ENCODE results near the gene CDK19. TPM values are rescaled to one million over a fixed set of nuclear protein-coding genes. Genes with fewer than 3 reads are reported as not detected.

Gene CDK19
- polyA plus RNA-seq, 1 donor (not counting 4 experiments of a cell fraction or from before 2014, with no cell fraction given), result 6.4 TPM

GRCh38 chr6:110621061-110621460 lies 194.2 kb downstream of the CDK19 start:
- Histone ChIP-seq H3K27me3 (ENCODE audit: control insufficient read depth, extremely low read depth, insufficient read depth, low read length) (no peaks in the 10 kb centered on the region), H3K4me1 (ENCODE audit: control insufficient read depth, extremely low read depth, insufficient read depth, low read length) (peaks cover 11% of the 10 kb centered on the region), H3K9me1 (ENCODE audit: control insufficient read depth, extremely low read depth, insufficient read depth, low read length) (no peaks in the 10 kb centered on the region), H3K4me3 (ENCODE audit: control insufficient read depth in 2 of 3, extremely low read depth in 1 of 3, insufficient read depth in 2 of 3, low read depth in 1 of 3, low read length in 3 of 3) (no peak overlapping the region), H3K36me3 (ENCODE audit: control insufficient read depth in 2 of 2, extremely low read depth in 1 of 2, insufficient read depth in 2 of 2, low read length in 2 of 2) (no peaks in the 10 kb centered on the region), H3K9me3 (ENCODE audit: control insufficient read depth, low read depth, low read length) (no peaks in the 10 kb centered on the region), H3K27ac (ENCODE audit: control insufficient read depth, insufficient read depth, low read length) (no peak overlapping the region), H2AFZ (ENCODE audit: control insufficient read depth, low read length) (no peak overlapping the region), H3K9ac (ENCODE audit: control insufficient read depth, extremely low read depth, insufficient read depth, low read length) (no peak overlapping the region), H3K4me2 (ENCODE audit: control insufficient read depth, extremely low read depth, insufficient read depth, low read depth, low read length) (no peak overlapping the region), H3K79me2 (ENCODE audit: control insufficient read depth, insufficient read depth, low read length) (no peaks in the 10 kb centered on the region), H4K20me1 (ENCODE audit: control insufficient read depth, extremely low read depth, insufficient read depth, low read length) (no peaks in the 10 kb centered on the region)
- DNase-seq (ENCODE audit: low read depth, low spot score), result no peak
- dilution Hi-C loops (cut with MboI; ENCODE audit: extremely low pct_ligation_motif_present, low sequenced_read_pairs), result no loop called here
- FAIRE-seq, result no peak
- TF ChIP-seq CTCF (optimal IDR thresholded peaks at IDR 0.05 in 1 of 3, IDR thresholded peaks at IDR 0.05 in 1 of 3, conservative IDR thresholded peaks at IDR 0.05 in 1 of 3; ENCODE audit: extremely low read depth in 1 of 3, insufficient read depth in 2 of 3, low read length in 3 of 3), result no peak

- Histone ChIP-seq H3K36me3 (ENCODE audit: control insufficient read depth in 2 of 2, extremely low read depth in 1 of 2, insufficient read depth in 2 of 2, low read length in 2 of 2) (no peaks in the 10 kb centered on the region), H3K79me2 (ENCODE audit: control insufficient read depth, insufficient read depth, low read length) (no peaks in the 10 kb centered on the region), H3K4me1 (ENCODE audit: control insufficient read depth, extremely low read depth, insufficient read depth, low read length) (peaks cover 11% of the 10 kb centered on the region), H3K9ac (ENCODE audit: control insufficient read depth, extremely low read depth, insufficient read depth, low read length) (no peak overlapping the region), H3K27me3 (ENCODE audit: control insufficient read depth, extremely low read depth, insufficient read depth, low read length) (no peaks in the 10 kb centered on the region), H2AFZ (ENCODE audit: control insufficient read depth, low read length) (no peak overlapping the region), H3K9me1 (ENCODE audit: control insufficient read depth, extremely low read depth, insufficient read depth, low read length) (no peaks in the 10 kb centered on the region), H4K20me1 (ENCODE audit: control insufficient read depth, extremely low read depth, insufficient read depth, low read length) (no peaks in the 10 kb centered on the region), H3K27ac (ENCODE audit: control insufficient read depth, insufficient read depth, low read length) (no peak overlapping the region), H3K4me3 (ENCODE audit: control insufficient read depth in 2 of 3, extremely low read depth in 1 of 3, insufficient read depth in 2 of 3, low read depth in 1 of 3, low read length in 3 of 3) (no peak overlapping the region), H3K4me2 (ENCODE audit: control insufficient read depth, extremely low read depth, insufficient read depth, low read depth, low read length) (no peak overlapping the region), H3K9me3 (ENCODE audit: control insufficient read depth, low read depth, low read length) (no peaks in the 10 kb centered on the region)
- TF ChIP-seq CTCF (optimal IDR thresholded peaks at IDR 0.05 in 1 of 3, IDR thresholded peaks at IDR 0.05 in 1 of 3, conservative IDR thresholded peaks at IDR 0.05 in 1 of 3; ENCODE audit: extremely low read depth in 1 of 3, insufficient read depth in 2 of 3, low read length in 3 of 3) (no peak), EZH2 (IDR thresholded peaks at IDR 0.05; ENCODE audit: low read length) (no peak)
- DNase-seq (ENCODE audit: low read depth, low spot score) (no peak), FAIRE-seq (no peak)
- dilution Hi-C loops (cut with MboI; ENCODE audit: extremely low pct_ligation_motif_present, low sequenced_read_pairs), result no loop called here
Measured at GRCh38 chr6:110620065-110620464, 195.2 kb downstream of the CDK19 start.
